OCI-LY7 (cell line): ENCODE results near the gene PLA1A. TPM values are rescaled to one million over a fixed set of nuclear protein-coding genes. Genes with fewer than 3 reads are reported as not detected.

Experiments used
- BruUV-seq: library from RNA; stranded (reverse); fragments of 400-500 nt; replicated peaks from 2 replicates; lab custom pipeline; 2021; lab: Mats Ljungman, UMichigan
- CTCF ChIA-PET: fragments of 300-600 bp; sonication (Branson Sonifier 250); formaldehyde crosslinking; loops from one replicate; lab custom pipeline; 2022; ENCODE audit warnings: antibody characterized with exemption; ENCODE audit not compliant: unreplicated experiment; lab: Charles Lee
- POLR2A ChIA-PET: fragments of 300-600 bp; sonication (Branson Sonifier 250); formaldehyde crosslinking; loops from one replicate; lab custom pipeline; 2022; ENCODE audit warnings: antibody characterized with exemption; lab: Charles Lee
- DNase-seq: peaks from one replicate; pipeline ENCODE4 v3.0.0-alpha.2; 2015; ENCODE audit warnings: low spot score
- H2AFZ ChIP-seq: fragments of 200-600 bp; sonication (generic), shearing (Covaris generic); 2 replicates; pipeline ENCODE4 v1.6.1; 2014; ENCODE audit warnings: mild to moderate bottlenecking, antibody characterized with exemption, low read length, moderate library complexity
- H3K27ac ChIP-seq: fragments of 200-600 bp; sonication (generic); 2 replicates; pipeline ENCODE4 v1.5.1; 2014; ENCODE audit warnings: mixed run types, low read depth, mild to moderate bottlenecking, moderate library complexity, low read length, inconsistent platforms; ENCODE audit not compliant: poor library complexity, severe bottlenecking
- H3K36me3 ChIP-seq: fragments of 200-600 bp; sonication (generic); 2 replicates; pipeline ENCODE4 v1.6.1; 2014; ENCODE audit warnings: mild to moderate bottlenecking, antibody characterized with exemption, low read length, moderate library complexity, mixed read lengths; ENCODE audit not compliant: insufficient read depth
- H3K4me1 ChIP-seq: fragments of 200-600 bp; sonication (generic); 2 replicates; pipeline ENCODE4 v1.5.1; 2014; ENCODE audit warnings: mild to moderate bottlenecking, low read length; ENCODE audit not compliant: insufficient read depth, poor library complexity, severe bottlenecking
- H3K4me2 ChIP-seq: fragments of 200-600 bp; sonication (generic); 2 replicates; pipeline ENCODE4 v1.6.1; 2014; ENCODE audit warnings: mild to moderate bottlenecking, low read length
- H3K4me3 ChIP-seq: fragments of 200-600 bp; sonication (generic); 2 replicates; pipeline ENCODE4 v1.5.1; 2014; ENCODE audit warnings: mild to moderate bottlenecking, low read depth, low read length; ENCODE audit not compliant: poor library complexity, severe bottlenecking
- H3K79me2 ChIP-seq: fragments of 200-600 bp; sonication (generic); 2 replicates; pipeline ENCODE4 v1.6.1; 2016; ENCODE audit warnings: low read depth, mild to moderate bottlenecking, low read length, moderate library complexity, mixed read lengths; ENCODE audit not compliant: insufficient read depth
- H3K9me2 ChIP-seq: fragments of 200-600 bp; sonication (generic); 2 replicates; pipeline ENCODE4 v1.6.1; 2016; ENCODE audit warnings: mild to moderate bottlenecking, low read length, mixed read lengths; ENCODE audit not compliant: insufficient read depth
- H3K9me3 ChIP-seq: fragments of 200-600 bp; sonication (generic); 2 replicates; pipeline ENCODE4 v1.6.1; 2014; ENCODE audit warnings: mild to moderate bottlenecking, mixed run types, low read length, mixed read lengths
- H4K20me1 ChIP-seq: fragments of 200-600 bp; sonication (generic); 2 replicates; pipeline ENCODE4 v1.6.1; 2014; ENCODE audit warnings: mild to moderate bottlenecking, antibody characterized with exemption, low read length, moderate library complexity, mixed read lengths; ENCODE audit not compliant: insufficient read depth
- CTCF ChIP-seq: fragments of 200-600 bp; sonication (generic); conservative IDR thresholded peaks from 2 replicates; pipeline ENCODE4 v1.5.1; 2014; ENCODE audit warnings: mild to moderate bottlenecking, antibody characterized with exemption, low read length, moderate library complexity, mixed read lengths
- EZH2phosphoT487 ChIP-seq: fragments of 200-600 bp; sonication (generic); IDR thresholded peaks from 2 replicates; pipeline ENCODE4 v1.6.1; 2018; ENCODE audit warnings: low read depth, borderline replicate concordance, mild to moderate bottlenecking, mixed run types, antibody characterized with exemption, low read length, moderate library complexity, mixed read lengths
- intact Hi-C: fragments of 100-400 bp; cut with micrococcal nuclease; formaldehyde crosslinking; loops from one replicate; pipeline ENCODE4 v1.10.0; 2022; ENCODE audit not compliant: unreplicated experiment
- total RNA-seq, 2 experiments: library from RNA; depleted of rRNA in 1 of 2; stranded (reverse); fragments of >200 nt in 1 of 2; shearing (Covaris generic) in 1 of 2; gene quantifications; 2 replicates each; pipeline ENCODE4 v1.2.3, GENCODE V29; 2014 to 2022

PLA1A gene
- total RNA-seq, 2 experiments from 2014 or later, result not detected

- Histone ChIP-seq H3K9me3 (no peaks in the 10 kb centered on the region), H3K79me2 (no peaks in the 10 kb centered on the region), H3K36me3 (no peaks in the 10 kb centered on the region), H2AFZ (no peak overlapping the region), H3K4me1 (no peaks in the 10 kb centered on the region), H3K4me3 (no peak overlapping the region), H3K4me2 (no peak overlapping the region), H3K27ac (no peak overlapping the region), H4K20me1 (no peaks in the 10 kb centered on the region), H3K9me2 (no peaks in the 10 kb centered on the region)
- intact Hi-C loops, result no loop called here
- TF ChIP-seq CTCF (no peak), EZH2phosphoT487 (no peak)
- BruUV-seq, result no TSS peak
- CTCF ChIA-PET, result no interaction called here
- POLR2A ChIA-PET, result interaction anchor here (0.6 to 0.7 kb wide), 2 partner anchors 11 to 748 kb away, joined by 3 read pairs; no protein-coding TSS in a partner anchor
- DNase-seq, result no peak
These were observed 33.2 kb downstream of the PLA1A start for GRCh38 chr3:119630880-119631329.

- Histone ChIP-seq H3K27ac (no peak overlapping the region), H4K20me1 (no peaks in the 10 kb centered on the region), H3K36me3 (no peaks in the 10 kb centered on the region), H3K4me1 (no peaks in the 10 kb centered on the region), H3K9me2 (no peaks in the 10 kb centered on the region), H3K9me3 (no peaks in the 10 kb centered on the region), H3K4me2 (no peak overlapping the region), H3K4me3 (no peak overlapping the region), H2AFZ (no peak overlapping the region), H3K79me2 (no peaks in the 10 kb centered on the region)
- ChIA-PET POLR2A (interaction anchor here (0.6 to 0.7 kb wide), 2 partner anchors 28 to 748 kb away, joined by 3 read pairs; no protein-coding TSS in a partner anchor), CTCF (no interaction called here)
- intact Hi-C loops, result no loop called here
- DNase-seq, result no peak
- no TSS peak for BruUV-seq
- no peak for TF ChIP-seq EZH2phosphoT487
- TF ChIP-seq CTCF, result no peak
These were observed 33.8 kb downstream of the PLA1A start for GRCh38 chr3:119631516-119631915.

DNA sequence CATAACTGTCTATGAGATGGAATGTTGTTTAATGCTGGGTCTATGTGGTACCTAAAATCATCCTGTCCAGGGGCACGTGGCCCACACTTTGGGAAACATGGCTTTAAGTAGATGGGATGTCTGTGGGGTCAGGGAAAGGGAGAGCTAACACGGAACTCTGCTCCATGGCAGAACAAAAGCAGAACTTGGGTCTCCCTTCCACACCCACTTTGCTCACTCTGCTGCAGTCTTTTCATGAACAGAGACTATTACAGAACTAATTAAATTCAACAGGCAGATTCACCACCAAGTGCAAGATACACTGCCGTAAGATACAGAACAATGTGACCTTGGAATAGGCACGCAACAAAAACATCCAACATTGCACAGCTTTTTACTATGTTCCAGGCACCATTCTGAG, 34.5 kb downstream of the PLA1A start:
- POLR2A ChIA-PET, result interaction anchor here (0.7 kb wide), 1 partner anchor 29 kb away, joined by 3 read pairs; no protein-coding TSS in a partner anchor
- Histone ChIP-seq H3K36me3 (no peaks in the 10 kb centered on the region), H3K9me3 (no peaks in the 10 kb centered on the region), H4K20me1 (no peaks in the 10 kb centered on the region), H3K4me2 (no peak overlapping the region), H3K27ac (no peak overlapping the region), H3K79me2 (no peaks in the 10 kb centered on the region), H3K4me3 (no peak overlapping the region), H3K4me1 (no peaks in the 10 kb centered on the region), H2AFZ (no peak overlapping the region), H3K9me2 (no peaks in the 10 kb centered on the region)
- intact Hi-C loops, result no loop called here
- TF ChIP-seq EZH2phosphoT487 (no peak), CTCF (no peak)
- CTCF ChIA-PET, result no interaction called here
- BruUV-seq, result no TSS peak
- no peak for DNase-seq
